ENCODE data around the gene DNAH8.
"Not testable (repeated sequence)": the region's sequence is repeated elsewhere in the genome, so short reads cannot be mapped to it uniquely, and the experiment has no call there.

Gene DNAH8

DNA sequence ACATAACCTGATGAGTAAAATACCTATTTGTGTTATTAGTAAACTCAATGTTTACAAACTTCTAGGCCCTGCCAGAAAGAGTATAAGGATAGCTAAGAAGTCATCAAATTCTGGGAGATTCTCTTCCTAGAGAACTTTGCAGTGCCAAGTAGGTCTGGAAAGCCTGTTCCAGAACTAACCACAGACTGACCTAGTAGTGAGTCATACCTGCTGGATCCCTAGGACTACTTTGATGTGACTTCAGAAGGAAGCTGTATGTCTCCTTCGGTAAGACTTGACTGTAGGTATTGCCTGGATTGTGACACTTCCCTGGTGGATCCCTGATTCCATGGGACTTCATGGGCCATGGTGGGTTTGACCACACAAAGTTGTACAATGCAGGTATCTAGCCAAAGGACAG lies 131.7 kb downstream of the DNAH8 start:
- no peak for DNase-seq

DNA sequence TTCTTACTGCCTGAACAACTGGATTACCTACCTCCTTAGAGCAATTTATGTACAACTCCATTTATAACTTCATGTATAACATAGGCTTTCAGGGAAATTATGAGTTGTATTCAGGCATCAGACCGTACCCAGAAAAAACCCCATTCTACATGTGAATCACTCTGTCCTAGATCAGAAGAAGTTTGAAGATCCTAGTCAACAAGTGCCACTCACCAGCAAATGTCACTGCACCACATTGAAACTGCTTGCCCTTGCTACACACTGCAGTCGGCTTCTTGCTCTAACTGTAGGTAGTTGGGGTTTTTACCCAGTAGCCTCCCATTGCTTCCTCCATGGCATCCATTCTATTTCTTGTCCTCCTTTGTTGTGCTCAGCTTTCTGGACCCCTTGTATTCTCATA lies 132.4 kb downstream of the DNAH8 start:
- no peak for DNase-seq

DNA sequence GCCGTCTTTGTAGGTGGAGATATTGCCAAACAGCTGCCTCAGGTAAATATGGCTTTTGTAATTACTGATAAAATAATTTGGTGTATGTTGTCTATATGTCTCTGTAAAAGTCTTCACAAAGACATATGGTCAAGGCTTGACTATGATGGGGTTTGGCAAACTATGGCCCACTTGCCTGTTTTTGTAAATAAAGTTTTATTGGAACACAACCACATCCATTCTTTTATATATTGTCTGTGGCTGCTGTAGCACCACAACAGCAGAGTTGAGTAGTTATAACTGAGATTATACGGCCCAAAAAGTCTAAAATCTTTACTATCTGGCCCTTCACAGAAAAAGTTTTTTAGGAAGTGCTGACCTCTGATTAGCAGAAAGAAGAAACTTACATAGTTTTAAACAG lies 133.6 kb downstream of the DNAH8 start:
- no peak for DNase-seq

DNA sequence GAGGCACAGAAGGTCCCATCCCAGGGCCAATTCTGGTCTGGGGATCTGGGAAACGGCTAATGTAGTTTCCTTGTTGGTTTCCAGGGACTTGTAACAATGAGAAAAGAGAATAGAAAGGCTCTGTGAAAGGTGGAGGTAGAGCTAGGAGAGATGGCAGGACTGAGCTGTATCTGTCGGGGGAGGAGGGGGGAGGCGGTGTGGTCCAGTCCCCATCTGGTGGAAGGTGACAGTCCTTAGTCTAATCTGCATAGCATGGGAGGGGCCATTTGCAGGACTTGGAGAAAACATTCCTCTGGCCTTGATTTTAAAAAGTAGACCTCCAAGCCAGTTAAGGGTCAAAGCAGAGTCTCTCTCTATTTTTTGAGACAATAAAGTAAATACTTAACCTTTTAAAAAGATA lies 137.1 kb downstream of the DNAH8 start:
- DNase-seq: no peak

DNA sequence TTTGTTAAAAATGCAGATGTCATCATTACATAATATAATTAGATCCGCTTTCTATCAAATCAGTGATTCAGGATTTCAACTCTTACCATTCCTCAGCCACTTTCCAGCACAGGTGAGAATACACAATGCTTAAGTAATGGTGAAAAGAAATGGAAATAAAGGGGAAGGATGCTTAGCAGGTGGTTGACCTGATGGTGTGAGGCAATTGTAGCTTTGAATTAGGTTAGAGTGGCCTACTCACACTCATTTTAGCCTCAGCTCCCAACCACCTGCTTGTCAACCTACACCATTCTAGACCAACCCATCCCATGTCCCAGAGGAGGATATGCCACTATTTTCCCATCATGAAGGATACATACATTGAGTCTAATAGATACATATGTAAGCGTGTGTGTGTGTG lies 138.1 kb downstream of the DNAH8 start:
- no peak for DNase-seq

DNA sequence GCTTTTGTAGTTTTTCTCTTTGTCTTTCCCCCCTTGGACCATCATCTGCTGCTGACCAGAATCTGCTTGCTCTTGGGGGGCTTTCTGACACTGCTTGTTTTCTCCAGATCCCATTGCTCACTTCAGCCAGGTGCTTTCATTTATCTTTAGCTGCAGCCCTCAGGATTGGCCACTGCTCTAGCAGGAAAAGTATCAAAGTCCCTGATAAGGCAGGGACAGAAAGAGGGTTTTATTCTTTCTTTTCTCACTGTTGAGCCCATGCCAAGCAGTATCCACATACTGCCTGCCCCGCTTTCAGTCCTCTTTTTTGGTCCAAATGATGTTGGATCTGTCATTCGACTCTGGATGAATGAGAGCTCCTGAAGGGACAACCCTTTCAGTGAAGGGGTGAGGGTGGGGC lies 141.4 kb downstream of the DNAH8 start:
- no peak for DNase-seq

DNA sequence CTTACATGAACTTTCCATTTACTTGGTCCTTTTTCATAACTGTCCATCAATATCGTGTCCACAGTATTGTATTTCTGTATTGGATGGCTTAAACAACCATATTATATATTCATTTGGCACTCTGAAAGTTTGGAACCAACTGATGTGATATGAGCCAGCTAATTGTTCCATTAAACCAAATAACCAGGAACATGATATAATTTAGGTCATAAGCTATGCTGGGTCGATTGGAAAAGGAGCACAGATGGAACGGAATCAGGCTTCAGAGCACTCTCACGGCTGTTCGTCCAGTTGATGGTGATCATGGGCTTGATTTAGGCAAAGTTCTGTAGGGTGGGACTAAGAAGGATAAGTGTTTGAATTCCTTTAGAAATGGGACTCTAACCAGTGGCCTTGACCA lies 142.7 kb downstream of the DNAH8 start:
- DNase-seq: no peak

DNA sequence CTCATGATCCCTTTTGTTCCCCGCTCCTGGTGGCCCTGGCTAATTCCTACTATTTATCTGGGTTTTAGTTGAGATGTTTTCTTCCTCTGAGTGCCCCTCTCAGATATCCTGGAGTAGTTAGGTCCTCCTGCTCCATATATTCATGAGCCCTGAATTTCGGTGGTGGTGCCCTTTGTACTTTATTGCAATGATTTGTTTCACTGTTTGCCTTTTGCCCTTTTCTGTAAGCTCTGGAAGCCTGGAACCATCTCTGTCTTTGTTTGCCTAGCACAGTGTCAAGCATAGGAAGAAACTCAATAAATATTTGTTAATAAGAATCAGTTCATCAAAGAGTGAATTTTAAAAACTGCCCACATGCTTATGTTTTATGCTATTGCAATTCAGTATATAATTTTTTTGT lies 144.9 kb downstream of the DNAH8 start:
- DNase-seq: no peak

DNA sequence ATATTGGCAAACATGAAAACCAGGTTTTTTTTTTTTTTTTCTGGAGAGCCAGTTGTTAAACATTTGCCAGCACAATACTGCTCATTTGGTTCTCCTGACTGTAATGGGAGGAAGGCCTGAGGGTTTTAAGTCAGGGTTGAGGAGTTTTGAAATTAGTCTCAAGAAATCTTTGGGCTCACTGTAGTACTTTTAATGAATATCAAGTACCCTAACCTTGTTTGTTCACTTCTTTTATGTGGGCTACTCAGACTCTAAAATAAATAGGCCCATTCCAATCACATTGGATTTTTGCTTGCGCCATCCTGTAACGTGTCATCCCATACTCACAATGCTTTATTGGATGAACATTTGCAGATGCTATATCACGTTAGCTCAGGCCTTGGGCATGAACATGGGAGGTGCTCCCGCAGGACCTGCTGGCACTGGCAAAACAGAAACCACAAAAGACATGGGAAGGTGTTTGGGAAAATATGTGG lies 146.9 kb downstream of the DNAH8 start:
- no peak for DNase-seq

DNA sequence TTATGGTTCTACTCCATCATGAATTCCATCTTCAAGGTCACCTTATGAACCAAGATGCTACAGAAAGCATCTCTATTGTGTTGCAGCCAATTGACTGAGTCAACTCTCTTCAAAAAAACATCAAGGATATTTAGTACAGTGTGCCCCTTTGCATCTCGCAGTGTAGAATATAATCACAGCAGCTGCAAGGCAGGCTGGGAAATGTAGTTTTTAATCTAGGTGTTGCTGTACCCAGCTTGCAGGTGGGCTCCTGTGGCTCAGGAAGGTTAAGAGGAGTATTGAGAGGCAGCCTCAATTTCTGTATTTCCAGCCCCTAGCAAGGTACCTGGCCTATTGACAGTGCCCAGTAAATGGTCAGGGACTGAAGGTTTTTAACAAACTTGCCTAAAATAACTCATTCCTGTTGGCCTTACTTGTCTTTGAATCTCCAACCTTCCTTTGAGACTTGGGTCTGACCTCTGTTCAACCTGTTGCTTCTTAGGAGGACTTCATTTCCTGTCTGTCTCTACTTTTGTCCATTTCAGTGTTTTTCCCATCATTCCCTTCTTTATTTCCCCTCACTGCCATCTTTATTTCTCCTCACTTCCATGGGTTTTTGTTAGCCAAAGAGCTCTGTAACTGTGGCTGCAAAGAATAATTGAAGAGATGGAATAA lies 150.5 kb downstream of the DNAH8 start:
- no peak for DNase-seq

DNA sequence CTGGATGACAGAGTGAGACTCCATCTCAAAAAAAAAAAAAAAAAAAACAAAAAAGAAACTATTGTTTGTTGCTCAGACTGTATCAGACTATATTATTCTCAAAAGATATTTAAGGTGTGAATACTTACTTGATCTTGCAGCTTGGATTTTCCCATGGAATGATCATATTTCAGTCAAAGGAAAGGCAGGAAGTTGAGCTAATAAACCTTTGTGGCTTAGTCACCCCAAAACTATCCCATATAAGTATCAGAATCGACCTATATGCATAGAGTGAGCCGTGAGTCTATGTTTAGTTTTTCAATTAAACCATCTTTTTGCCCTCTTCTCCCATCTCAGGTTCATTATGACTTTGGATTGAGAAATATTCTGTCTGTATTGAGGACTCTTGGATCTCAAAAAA lies 152.6 kb downstream of the DNAH8 start:
- no peak for DNase-seq

DNA sequence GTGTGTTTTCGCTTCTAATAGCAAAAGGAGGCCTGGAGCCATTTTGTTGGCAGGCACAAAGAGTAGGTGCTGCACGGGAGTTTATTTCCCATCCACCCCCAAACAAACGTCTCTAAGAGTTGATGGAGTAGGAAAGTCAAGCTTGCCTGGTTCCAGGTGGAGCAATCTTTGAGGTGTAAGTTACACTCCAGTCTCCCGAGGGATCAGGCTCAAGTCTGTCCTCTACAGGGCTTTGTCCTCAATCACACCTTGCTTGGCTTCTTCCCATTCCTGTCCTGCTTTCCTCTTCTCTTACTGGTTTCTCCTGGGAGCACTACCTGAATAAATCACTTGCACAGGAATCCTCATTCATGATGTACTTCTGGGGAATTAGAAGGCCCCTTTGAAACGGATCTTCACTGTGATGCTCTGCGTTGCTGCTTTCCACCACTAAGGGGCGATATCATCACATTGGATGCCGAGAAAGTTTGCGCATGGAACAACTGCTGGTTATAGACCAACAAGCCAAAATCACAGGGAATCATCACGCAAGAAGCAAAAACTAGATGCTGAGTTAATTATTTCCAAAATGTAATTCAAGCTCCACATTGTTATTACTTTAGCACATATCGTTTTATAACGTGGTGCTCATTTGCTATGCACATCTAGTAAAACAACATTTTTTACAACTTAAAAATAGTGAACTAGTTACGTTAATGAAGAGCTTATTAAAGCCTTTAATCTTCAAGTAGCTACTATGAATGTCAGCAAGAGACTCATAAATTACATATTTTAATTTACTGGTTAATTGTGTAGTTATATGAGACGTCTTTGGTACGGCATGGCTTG lies 156.8 kb downstream of the DNAH8 start:
- DNase-seq: peak in 1 of 2 experiments; percentile 58

DNA sequence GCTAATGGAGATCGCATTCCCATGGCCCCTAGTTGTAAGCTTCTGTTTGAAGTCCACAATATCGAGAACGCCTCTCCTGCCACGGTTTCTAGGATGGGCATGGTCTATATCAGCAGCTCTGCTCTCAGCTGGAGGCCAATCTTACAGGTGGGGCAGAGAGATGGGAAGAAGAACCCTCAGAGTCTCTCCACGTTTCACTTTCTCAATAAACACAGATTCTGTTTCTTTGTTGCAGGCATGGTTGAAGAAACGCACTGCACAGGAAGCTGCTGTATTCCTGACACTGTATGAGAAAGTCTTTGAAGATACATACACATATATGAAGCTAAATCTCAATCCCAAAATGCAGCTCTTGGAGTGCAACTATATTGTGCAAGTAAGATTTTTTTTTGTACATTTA lies 157.9 kb downstream of the DNAH8 start:
- no peak for DNase-seq

DNA sequence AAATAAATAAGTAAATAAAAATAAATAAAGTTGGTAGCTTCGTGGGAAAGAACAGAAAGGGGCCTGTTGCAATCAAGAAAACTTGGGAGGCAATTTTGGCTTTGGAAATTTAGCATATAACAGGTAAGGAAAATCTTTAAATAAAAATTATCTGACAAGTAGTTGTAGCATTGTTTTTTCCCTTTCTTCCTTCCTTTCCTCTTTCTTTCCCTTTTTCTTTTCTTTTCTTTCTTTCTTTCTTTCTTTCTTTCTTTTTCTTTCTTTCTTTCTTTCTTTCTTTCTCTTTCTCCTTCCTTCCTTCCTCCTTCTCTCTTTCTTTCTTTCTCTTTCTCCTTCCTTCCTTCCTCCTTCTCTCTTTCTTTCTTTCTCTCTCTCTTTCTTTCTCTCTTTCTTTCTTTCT lies 158.7 kb downstream of the DNAH8 start:
- not testable (repeated sequence) for DNase-seq

DNA sequence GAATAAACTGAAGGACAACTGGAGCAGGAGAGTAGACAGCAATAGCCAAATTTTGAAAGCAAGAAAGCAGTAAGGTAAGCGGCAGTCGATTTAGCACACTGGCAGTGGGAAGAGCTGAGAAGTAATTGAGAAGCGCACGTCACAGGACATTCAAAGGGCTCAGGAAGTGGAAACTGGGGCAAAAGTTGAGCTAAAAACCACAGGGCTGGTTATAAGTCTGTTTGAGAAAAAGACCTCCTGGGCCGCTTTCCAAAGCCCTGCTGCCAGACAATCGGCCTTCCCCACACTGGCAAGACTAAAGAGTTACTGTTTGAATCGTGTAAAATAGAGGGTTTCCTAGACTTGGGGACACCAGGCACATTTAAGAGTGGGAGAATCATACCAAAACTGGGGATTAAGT lies 161.4 kb downstream of the DNAH8 start:
- no peak for DNase-seq

DNA sequence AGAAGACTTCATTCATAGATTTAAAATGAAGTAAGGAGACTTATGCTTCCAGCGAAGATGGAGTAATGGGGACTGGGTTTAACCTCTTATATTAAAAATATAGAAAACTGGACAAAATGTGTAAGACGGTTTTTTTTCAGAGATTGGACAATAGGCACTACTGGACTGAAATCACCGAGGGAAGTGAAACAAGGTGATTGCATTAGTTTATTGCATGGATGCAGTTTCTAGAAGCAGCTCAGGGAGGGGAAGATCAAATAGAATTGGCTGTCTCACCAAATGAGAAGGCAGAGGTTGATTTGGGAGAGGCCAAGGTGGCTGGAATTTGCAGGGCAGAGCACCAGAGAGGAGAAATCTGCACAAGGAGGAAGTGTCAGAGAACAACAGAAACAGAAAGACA lies 162.6 kb downstream of the DNAH8 start:
- no peak for DNase-seq

DNA sequence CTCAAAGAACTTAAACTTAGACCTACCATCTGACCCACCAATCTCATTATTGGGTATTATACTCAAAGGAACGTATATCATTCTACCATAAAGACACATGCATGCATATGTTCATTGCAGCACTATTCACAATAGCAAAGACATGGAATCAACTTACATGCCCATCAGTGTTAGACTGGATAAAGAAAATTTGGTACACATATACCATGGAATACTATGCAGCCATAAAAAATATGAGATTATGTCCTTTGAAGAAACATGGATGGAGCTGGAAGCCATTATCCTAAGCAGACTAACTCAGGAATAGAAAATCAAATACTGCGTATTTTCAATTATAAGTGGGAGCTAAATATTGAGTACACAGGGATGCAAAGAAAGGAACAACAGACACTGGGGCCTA lies 167.0 kb downstream of the DNAH8 start:
- DNase-seq: no peak

DNA sequence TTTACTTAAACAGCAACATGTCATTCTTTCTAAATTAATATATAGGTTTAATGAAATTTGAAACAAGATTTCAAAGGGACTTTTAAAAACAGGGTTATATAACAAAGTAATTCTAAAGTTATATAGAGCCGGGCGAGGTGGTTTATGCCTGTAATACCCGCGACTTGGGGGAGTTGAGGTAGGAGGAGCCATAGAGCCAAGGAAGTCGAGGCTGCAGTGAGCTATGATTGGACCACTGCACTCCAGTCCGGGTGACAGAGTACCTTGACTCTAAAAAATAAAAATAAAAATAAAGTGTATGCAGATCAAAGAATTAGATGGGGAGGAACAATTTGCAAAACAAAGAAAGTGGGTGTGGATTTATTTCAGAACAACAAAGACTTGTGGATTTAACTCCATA lies 182.4 kb downstream of the DNAH8 start:
- no peak for DNase-seq

DNA sequence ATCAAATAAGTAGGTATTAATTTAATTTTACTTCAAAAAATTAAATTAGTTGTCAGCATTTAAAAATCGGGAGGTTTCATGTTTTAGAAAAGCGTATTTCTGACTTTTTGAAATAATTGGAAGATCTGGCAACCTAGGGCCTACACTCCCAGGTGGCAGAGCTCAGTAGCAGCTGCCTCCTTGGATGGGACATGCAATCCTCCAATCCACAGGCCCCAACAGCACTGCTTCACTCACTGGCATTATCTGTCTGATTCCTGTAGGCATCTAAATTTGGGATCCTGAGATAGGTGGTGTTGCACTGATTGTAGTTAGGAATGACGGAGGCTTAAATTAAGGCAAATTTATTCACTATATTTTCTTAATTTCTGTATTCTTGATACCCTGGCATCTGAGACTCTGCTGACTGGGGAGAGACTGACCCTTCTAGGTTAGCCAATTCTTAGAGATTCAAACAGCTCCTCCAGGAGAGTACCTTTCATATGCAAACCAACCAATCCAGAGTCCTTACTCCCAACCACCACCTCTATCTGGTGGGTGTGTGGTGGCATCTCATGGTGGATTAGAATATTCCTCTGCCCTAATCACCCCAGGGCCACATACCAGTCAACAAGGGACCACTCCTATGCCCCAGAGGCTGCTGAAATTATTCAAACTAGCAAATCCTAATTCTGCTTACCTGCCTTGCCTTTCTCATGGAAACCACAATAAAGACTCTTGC lies 186.9 kb downstream of the DNAH8 start:
- DNase-seq: no peak

DNA sequence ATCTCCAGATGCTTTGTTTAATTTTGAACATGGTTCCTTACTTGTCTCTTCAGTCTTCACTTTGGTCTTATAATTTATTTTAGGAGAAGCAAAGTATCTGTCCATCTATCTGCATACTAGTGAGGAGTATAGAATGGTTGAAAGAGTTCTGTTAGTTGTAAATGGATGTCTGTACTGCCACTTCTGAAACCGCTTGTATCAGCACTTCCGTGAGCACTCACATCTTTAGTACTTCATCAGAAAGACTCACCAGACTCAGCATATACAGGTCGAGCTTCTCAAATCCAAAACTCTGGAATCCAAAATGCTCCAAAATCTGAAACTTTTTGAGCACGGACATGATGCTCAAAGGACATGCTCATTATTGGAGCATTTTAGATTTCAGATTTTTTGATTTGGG lies 191.5 kb downstream of the DNAH8 start:
- no peak for DNase-seq

DNA sequence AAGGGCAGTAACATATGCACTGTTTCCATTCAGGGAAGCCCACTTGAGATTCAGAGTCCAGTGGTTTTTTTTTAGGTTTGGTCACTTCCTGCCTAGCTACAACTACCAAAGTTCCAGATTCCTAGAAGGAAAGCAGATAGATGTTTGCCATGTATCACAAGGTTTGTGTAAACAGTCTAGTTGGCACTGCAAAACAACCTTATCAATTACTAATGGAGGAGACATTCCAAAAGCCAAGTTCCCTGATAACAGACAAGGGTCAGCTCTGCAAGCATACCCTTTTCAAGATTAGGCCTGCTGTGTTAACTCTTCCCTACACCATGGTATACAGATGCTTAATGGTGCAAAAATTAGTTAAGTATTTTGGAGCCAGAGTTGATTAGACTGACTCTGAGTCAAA lies 192.2 kb downstream of the DNAH8 start:
- no peak for DNase-seq

DNA sequence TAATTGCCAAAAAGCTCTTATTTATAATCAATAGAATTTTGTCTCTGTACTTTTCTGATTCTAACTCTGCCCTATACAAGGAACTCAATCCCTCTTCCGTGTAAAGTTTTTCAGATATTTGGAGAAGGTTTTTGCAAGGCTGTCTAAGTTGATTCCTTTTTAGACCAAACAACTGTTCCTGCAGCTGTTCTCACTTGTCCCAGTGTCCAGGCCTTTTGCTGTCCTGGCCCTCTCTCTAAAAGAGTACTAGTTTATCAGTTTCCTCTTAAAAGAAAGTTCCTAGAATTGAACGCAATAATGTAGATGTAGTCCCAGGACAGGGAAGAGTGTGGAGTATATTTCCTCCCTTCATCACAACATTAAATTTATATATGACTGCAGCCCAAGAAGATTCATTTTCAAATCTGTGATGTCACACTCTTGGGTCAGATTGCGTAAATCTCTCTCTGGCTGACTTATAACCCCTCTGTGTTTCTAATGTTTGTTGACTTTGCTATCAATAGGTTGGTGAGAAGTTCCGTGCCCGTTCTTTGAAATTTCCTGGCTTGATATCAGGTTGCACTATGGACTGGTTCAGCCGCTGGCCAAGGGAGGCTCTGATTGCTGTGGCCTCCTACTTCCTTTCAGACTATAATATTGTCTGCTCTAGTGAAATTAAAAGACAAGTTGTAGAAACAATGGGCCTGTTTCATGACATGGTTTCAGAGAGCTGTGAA lies 194.1 kb downstream of the DNAH8 start:
- no peak for DNase-seq

DNA sequence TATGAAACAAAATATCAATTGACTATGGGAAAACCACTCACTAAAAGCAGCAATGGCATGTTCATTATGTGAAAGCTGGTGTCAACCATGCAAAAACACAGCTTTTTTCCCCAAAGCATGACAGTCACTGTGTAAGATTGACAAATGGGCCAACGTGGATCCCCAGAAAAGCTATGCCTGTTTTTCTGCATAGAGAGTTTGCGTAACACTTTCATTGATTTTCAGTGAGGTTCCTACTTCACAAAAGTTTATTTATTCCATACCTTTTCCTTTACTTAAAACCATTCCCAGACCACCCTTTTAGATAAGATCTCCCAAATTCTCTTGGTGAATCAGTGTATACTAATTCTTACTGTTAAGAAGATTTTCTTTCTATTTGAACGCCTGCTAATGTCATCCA lies 195.1 kb downstream of the DNAH8 start:
- no peak for DNase-seq

Measured in SW 1271 (cell line).